SK-N-DZ (cell line): ENCODE results near the gene GSAP.

Experiments used
- DNase-seq: peaks from one replicate; pipeline ENCODE4 v3.0.0-alpha.2; 2015; ENCODE audit warnings: low spot score

The GSAP gene

GRCh38 chr7:77438131-77438530, 22.0 kb upstream of the GSAP start:
- no peak for DNase-seq

GRCh38 chr7:77434570-77435275, 18.6 kb upstream of the GSAP start:
- DNase-seq: no peak

- DNase-seq: no peak
Measured at GRCh38 chr7:77433901-77434300, 17.8 kb upstream of the GSAP start.

- no peak for DNase-seq
Measured at GRCh38 chr7:77430927-77431326, 14.8 kb upstream of the GSAP start.

- no peak for DNase-seq
Measured at GRCh38 chr7:77428777-77429231, 12.7 kb upstream of the GSAP start.

GRCh38 chr7:77427996-77428603, 12.0 kb upstream of the GSAP start:
- DNase-seq: no peak

GRCh38 chr7:77426521-77427051, 10.4 kb upstream of the GSAP start:
- no peak for DNase-seq

- no peak for DNase-seq
Measured at GRCh38 chr7:77426052-77426404, 9.9 kb upstream of the GSAP start.

GRCh38 chr7:77425101-77426051, 9.2 kb upstream of the GSAP start:
- DNase-seq: peak; percentile 24

GRCh38 chr7:77422500-77422899, 6.4 kb upstream of the GSAP start:
- no peak for DNase-seq

- no peak for DNase-seq
Measured at GRCh38 chr7:77420986-77421672, 5.0 kb upstream of the GSAP start.

GRCh38 chr7:77420438-77420837, 4.3 kb upstream of the GSAP start:
- no peak for DNase-seq

GRCh38 chr7:77419102-77419501, 3.0 kb upstream of the GSAP start:
- DNase-seq: no peak

- DNase-seq: no peak
Measured at GRCh38 chr7:77417801-77418200, 1.7 kb upstream of the GSAP start.

- DNase-seq: no peak
Measured at GRCh38 chr7:77416621-77417371, 647 bp upstream of the GSAP start.

- no peak for DNase-seq
Measured at GRCh38 chr7:77415476-77415822, 700 bp downstream of the GSAP start.

- DNase-seq: no peak
Measured at GRCh38 chr7:77413861-77414424, 2.2 kb downstream of the GSAP start.

GRCh38 chr7:77413128-77413527, 3.0 kb downstream of the GSAP start:
- DNase-seq: no peak

- DNase-seq: no peak
Measured at GRCh38 chr7:77409739-77410547, 6.2 kb downstream of the GSAP start.
